22Rv1 (cell line): ENCODE data around the gene SIAE.
"Not testable (repeated sequence)": the region's sequence is repeated elsewhere in the genome, so short reads cannot be mapped to it uniquely, and the experiment has no call there.

ENCODE experiments used
- H3K27ac ChIP-seq: fragments of 450-650 bp; 2 replicates; pipeline ENCODE4 v1.5.1; 2017
- ZFX ChIP-seq: fragments of 450-650 bp; IDR thresholded peaks from 2 replicates; pipeline ENCODE4 v1.6.1; 2017; ENCODE audit warnings: antibody characterized with exemption, borderline replicate concordance
- TF ChIP-seq, protein P1 (sequence below): fragments of 450-650 bp; IDR thresholded peaks from 2 replicates; pipeline ENCODE4 v1.5.1; 2017; ENCODE audit warnings: mild to moderate bottlenecking

SIAE gene

DNA sequence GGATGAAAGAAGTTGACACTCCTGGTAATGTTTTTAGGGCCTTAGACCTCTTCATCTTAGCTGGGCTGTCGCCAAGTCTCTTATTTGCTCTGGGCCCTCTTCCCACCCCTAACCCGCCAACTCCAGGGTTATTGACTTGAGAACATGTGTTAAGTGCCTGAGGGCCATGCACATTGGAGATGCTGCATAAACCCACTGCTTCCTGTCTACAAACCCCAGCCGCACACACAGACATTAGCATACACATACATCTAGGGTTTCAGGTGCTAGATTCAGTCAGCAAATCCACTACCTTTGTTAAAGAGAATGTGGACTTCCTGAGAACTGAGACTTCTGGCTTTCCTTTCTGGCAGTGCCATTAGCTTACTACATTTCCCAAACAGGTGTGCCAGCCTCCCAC is 61.5 kb downstream of the SIAE start:
- no peak overlapping the region for H3K27ac ChIP-seq
- TF ChIP-seq, protein P1, sequence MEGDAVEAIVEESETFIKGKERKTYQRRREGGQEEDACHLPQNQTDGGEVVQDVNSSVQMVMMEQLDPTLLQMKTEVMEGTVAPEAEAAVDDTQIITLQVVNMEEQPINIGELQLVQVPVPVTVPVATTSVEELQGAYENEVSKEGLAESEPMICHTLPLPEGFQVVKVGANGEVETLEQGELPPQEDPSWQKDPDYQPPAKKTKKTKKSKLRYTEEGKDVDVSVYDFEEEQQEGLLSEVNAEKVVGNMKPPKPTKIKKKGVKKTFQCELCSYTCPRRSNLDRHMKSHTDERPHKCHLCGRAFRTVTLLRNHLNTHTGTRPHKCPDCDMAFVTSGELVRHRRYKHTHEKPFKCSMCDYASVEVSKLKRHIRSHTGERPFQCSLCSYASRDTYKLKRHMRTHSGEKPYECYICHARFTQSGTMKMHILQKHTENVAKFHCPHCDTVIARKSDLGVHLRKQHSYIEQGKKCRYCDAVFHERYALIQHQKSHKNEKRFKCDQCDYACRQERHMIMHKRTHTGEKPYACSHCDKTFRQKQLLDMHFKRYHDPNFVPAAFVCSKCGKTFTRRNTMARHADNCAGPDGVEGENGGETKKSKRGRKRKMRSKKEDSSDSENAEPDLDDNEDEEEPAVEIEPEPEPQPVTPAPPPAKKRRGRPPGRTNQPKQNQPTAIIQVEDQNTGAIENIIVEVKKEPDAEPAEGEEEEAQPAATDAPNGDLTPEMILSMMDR, result no peak

DNA sequence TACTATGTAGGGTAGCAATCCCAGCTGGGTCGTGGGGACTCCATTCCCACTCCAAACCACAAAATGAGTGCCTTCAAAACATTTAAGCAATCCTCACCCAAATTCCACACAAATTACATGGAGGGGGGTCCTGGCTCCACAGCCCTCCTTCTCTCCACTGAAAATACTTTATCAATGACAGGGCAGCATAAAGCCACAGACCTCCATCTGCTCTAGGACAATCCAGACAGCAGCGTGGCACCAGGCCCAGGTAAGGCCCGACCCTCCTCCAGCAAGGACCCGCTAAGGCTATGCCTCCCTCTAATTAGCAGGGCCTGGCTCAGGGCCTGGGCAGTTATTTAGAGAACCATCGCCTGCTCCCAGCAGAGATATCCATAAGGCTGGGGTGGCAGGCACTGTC is 62.5 kb downstream of the SIAE start, which contains the start of gene PANX3:
TSS of gene PANX3 (plus strand) at position 365 of the 400 bp plus-strand sequence. CDS start 129 bp downstream, outside the sequence.
- TF ChIP-seq, protein P1, result no peak
- TF ChIP-seq ZFX, result no peak
- no peak within 1 kb of the TSS for H3K27ac ChIP-seq

- H3K27ac ChIP-seq, result no peak overlapping the region
- TF ChIP-seq ZFX, result no peak
- TF ChIP-seq, protein P1, result no peak
Measured at GRCh38 chr11:124610295-124610694, 63.2 kb downstream of the SIAE start.

GRCh38 chr11:124608147-124608546 is 65.4 kb downstream of the SIAE start:
- no peak overlapping the region for H3K27ac ChIP-seq
- TF ChIP-seq, protein P1, result no peak
- no peak for TF ChIP-seq ZFX

DNA sequence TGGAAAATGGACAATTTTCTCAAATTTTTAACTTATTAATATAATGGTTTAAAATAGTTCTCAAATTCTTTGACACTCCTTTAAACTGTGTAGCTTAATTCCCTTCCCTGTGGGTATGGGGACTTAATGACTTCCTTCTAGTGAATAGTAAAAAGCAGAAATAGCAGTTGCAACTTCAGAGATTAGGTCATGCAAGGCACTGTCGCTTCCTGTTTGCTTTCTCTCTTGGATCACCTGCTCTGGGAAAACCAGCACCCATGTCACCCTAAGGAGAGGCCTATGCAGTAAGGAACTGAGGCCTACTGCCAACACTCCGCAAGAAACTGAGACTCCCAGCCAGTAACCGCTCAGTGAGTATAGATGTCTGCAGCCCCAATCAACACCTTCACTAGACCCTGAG is 67.8 kb downstream of the SIAE start:
- H3K27ac ChIP-seq, result no peak overlapping the region
- TF ChIP-seq, protein P1, result no peak
- no peak for TF ChIP-seq ZFX

GRCh38 chr11:124602723-124603122 is 70.8 kb downstream of the SIAE start:
- H3K27ac ChIP-seq, result not testable (repeated sequence)

DNA sequence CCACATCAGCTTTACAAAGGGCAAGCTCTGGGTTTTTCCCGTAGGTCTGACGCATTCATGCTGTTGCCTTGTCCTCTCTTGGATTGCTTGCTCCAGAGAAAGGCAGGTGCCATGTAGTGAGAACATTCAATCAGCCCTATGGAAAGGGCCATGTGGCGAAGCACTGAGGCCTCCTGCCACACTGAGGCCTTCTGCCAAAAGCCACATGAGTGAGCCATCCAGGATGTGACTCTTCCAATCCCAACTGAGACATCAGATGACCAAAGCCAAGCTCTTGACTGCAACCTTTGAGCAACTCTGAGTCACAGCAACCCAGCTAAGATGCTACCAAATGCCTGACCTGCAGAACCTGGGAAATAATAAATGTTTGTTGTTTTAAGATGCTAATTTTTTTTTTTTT is 71.3 kb downstream of the SIAE start:
- TF ChIP-seq ZFX, result no peak
- no peak overlapping the region for H3K27ac ChIP-seq

DNA sequence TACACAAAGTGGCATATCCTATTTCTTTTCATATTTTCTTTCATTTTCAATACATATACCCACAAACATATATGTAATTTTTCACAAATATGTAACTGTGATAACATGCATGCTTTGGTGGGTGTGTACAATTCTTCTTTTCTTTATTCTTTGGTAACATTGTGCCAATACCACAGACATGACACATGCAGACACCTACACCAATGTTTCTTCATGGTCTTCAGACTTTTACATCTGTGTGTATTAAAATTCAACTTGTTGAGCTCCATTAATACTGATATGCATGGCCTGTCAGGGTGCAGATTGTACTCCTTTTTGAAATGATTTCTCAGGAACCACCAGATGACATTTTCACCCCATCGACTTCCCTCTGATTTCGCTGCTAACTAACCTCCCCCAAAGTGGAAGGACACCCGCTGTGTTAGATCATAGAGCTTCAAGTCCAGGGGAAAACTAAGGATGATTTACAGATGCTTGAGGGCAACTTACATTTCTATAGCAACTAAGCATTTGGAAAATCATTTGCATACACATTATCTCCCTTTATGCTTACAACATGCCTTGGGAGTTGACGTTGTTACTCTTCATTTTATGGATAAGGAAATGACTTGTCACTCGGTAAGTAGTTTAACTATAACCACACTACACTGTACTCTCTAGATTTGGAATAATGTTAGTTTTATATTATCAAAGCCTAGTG is 72.8 kb downstream of the SIAE start:
- TF ChIP-seq ZFX, result no peak
- TF ChIP-seq, protein P1, result no peak
- H3K27ac ChIP-seq, result no peak overlapping the region
